Activated CD4-positive, alpha-beta T cell treated with anti-CD3 and anti-CD28 coated beads, Interleukin-2, amount 10 ng/mL, durations not matched to agents 24 days and 14 days (primary cell): ENCODE measurements around the gene SLC39A11. TPM values are rescaled to one million over a fixed set of nuclear protein-coding genes. Genes with fewer than 3 reads are reported as not detected.
"Not testable (repeated sequence)": the region's sequence is repeated elsewhere in the genome, so short reads cannot be mapped to it uniquely, and the experiment has no call there.

Experiments used
- DNase-seq: peaks from one replicate; pipeline ENCODE4 v3.0.0; 2022
- H3K27ac Mint-ChIP-seq: one replicate; pipeline ENCODE4 v1.8.0; 2022; ENCODE audit warnings: mild to moderate bottlenecking, mixed read lengths
- H3K27me3 Mint-ChIP-seq: one replicate; pipeline ENCODE4 v1.8.0; 2022; ENCODE audit warnings: mixed read lengths
- H3K36me3 Mint-ChIP-seq: one replicate; pipeline ENCODE4 v1.8.0; 2022; ENCODE audit warnings: low read depth, mild to moderate bottlenecking, mixed read lengths
- H3K4me1 Mint-ChIP-seq: one replicate; pipeline ENCODE4 v1.8.0; 2021; ENCODE audit warnings: mixed read lengths
- H3K4me3 Mint-ChIP-seq: one replicate; pipeline ENCODE4 v1.8.0; 2022; ENCODE audit warnings: mild to moderate bottlenecking, moderate library complexity, mixed read lengths
- H3K9me3 Mint-ChIP-seq: one replicate; pipeline ENCODE4 v1.8.0; 2021; ENCODE audit warnings: mixed read lengths
- intact Hi-C: fragments of 100-400 bp; cut with micrococcal nuclease; formaldehyde crosslinking; loops from one replicate; pipeline ENCODE4 v1.15.1; 2023
- total RNA-seq: library from RNA; stranded (reverse); gene quantifications from 2 replicates; pipeline ENCODE4 v1.2.3, GENCODE V29; 2022

The SLC39A11 gene
- total RNA-seq, 1 donor from 2014 or later: 24.6 TPM

GRCh38 chr17:72804949-72805707 lies 287.4 kb downstream of the SLC39A11 start:
- H3K4me3 Mint-ChIP-seq: no peak overlapping the region
- intact Hi-C loops: no loop called here
- H3K27me3 Mint-ChIP-seq: no peaks in the 10 kb centered on the region
- H3K9me3 Mint-ChIP-seq: peaks cover 10% of the 10 kb centered on the region
- H3K36me3 Mint-ChIP-seq: no peaks in the 10 kb centered on the region
- no peak for DNase-seq
- no peak overlapping the region for H3K27ac Mint-ChIP-seq
- no peaks in the 10 kb centered on the region for H3K4me1 Mint-ChIP-seq

- Mint-ChIP-seq H3K27me3 (no peaks in the 10 kb centered on the region), H3K4me3 (no peak overlapping the region), H3K9me3 (peaks cover 10% of the 10 kb centered on the region), H3K4me1 (no peaks in the 10 kb centered on the region), H3K27ac (no peak overlapping the region), H3K36me3 (peaks cover 7% of the 10 kb centered on the region)
- DNase-seq: no peak
- intact Hi-C loops: no loop called here
Measured at GRCh38 chr17:72802726-72803125, 289.8 kb downstream of the SLC39A11 start.

- Mint-ChIP-seq H3K27ac (no peak overlapping the region), H3K36me3 (peaks cover 15% of the 10 kb centered on the region), H3K9me3 (peaks cover 22% of the 10 kb centered on the region), H3K27me3 (no peaks in the 10 kb centered on the region), H3K4me1 (no peaks in the 10 kb centered on the region), H3K4me3 (no peak overlapping the region)
- intact Hi-C loops: no loop called here
- DNase-seq: no peak
Measured at GRCh38 chr17:72797142-72797541, 295.3 kb downstream of the SLC39A11 start.

- no peaks in the 10 kb centered on the region for H3K4me1 Mint-ChIP-seq
- no peak for DNase-seq
- peaks cover 16% of the 10 kb centered on the region for H3K36me3 Mint-ChIP-seq
- no peak overlapping the region for H3K4me3 Mint-ChIP-seq
- H3K27me3 Mint-ChIP-seq: no peaks in the 10 kb centered on the region
- H3K9me3 Mint-ChIP-seq: peaks cover 30% of the 10 kb centered on the region
- no peak overlapping the region for H3K27ac Mint-ChIP-seq
- intact Hi-C loops: no loop called here
Measured at GRCh38 chr17:72795941-72796340, 296.5 kb downstream of the SLC39A11 start.

GRCh38 chr17:72794152-72794551 lies 298.3 kb downstream of the SLC39A11 start:
- Mint-ChIP-seq H3K4me3 (no peak overlapping the region), H3K9me3 (peaks cover 29% of the 10 kb centered on the region), H3K4me1 (no peaks in the 10 kb centered on the region), H3K27ac (no peak overlapping the region), H3K27me3 (no peaks in the 10 kb centered on the region), H3K36me3 (peaks cover 18% of the 10 kb centered on the region)
- no peak for DNase-seq
- intact Hi-C loops: no loop called here

- no peak overlapping the region for H3K27ac Mint-ChIP-seq
- H3K36me3 Mint-ChIP-seq: peaks cover 16% of the 10 kb centered on the region
- intact Hi-C loops: no loop called here
- peaks cover 25% of the 10 kb centered on the region for H3K9me3 Mint-ChIP-seq
- DNase-seq: no peak
- no peaks in the 10 kb centered on the region for H3K27me3 Mint-ChIP-seq
- no peak overlapping the region for H3K4me3 Mint-ChIP-seq
- no peaks in the 10 kb centered on the region for H3K4me1 Mint-ChIP-seq
Measured at GRCh38 chr17:72792771-72793170, 299.7 kb downstream of the SLC39A11 start.

- no peaks in the 10 kb centered on the region for H3K27me3 Mint-ChIP-seq
- peaks cover 16% of the 10 kb centered on the region for H3K36me3 Mint-ChIP-seq
- H3K4me3 Mint-ChIP-seq: no peak overlapping the region
- H3K9me3 Mint-ChIP-seq: peaks cover 24% of the 10 kb centered on the region
- intact Hi-C loops: no loop called here
- DNase-seq: no peak
- no peaks in the 10 kb centered on the region for H3K4me1 Mint-ChIP-seq
- no peak overlapping the region for H3K27ac Mint-ChIP-seq
Measured at GRCh38 chr17:72790190-72790589, 302.3 kb downstream of the SLC39A11 start.

- Mint-ChIP-seq H3K27ac (no peak overlapping the region), H3K36me3 (peaks cover 14% of the 10 kb centered on the region), H3K4me1 (no peaks in the 10 kb centered on the region), H3K27me3 (no peaks in the 10 kb centered on the region), H3K4me3 (no peak overlapping the region), H3K9me3 (peaks cover 24% of the 10 kb centered on the region)
- no peak for DNase-seq
- intact Hi-C loops: no loop called here
Measured at GRCh38 chr17:72789711-72790110, 302.8 kb downstream of the SLC39A11 start.

GRCh38 chr17:72788950-72789585 lies 303.4 kb downstream of the SLC39A11 start:
- Mint-ChIP-seq H3K9me3 (peaks cover 18% of the 10 kb centered on the region), H3K27me3 (no peaks in the 10 kb centered on the region), H3K36me3 (peaks cover 11% of the 10 kb centered on the region), H3K4me1 (no peaks in the 10 kb centered on the region), H3K27ac (no peak overlapping the region), H3K4me3 (no peak overlapping the region)
- DNase-seq: no peak
- intact Hi-C loops: no loop called here

- Mint-ChIP-seq H3K4me3 (no peak overlapping the region), H3K27me3 (no peaks in the 10 kb centered on the region)
- intact Hi-C loops: no loop called here
Measured at GRCh38 chr17:72786209-72786608, 306.3 kb downstream of the SLC39A11 start.

GRCh38 chr17:72782985-72783701 lies 309.3 kb downstream of the SLC39A11 start:
- Mint-ChIP-seq H3K4me3 (no peak overlapping the region), H3K4me1 (no peaks in the 10 kb centered on the region), H3K36me3 (no peaks in the 10 kb centered on the region), H3K27me3 (no peaks in the 10 kb centered on the region), H3K27ac (no peak overlapping the region), H3K9me3 (no peaks in the 10 kb centered on the region)
- no peak for DNase-seq
- intact Hi-C loops: no loop called here

More at GRCh38 chr17:72786209-72786608, 306.3 kb downstream of the SLC39A11 start:
- peaks cover 6% of the 10 kb centered on the region for H3K36me3 Mint-ChIP-seq
- H3K27ac Mint-ChIP-seq: no peak overlapping the region
- H3K9me3 Mint-ChIP-seq: peaks cover 4% of the 10 kb centered on the region
- no peaks in the 10 kb centered on the region for H3K4me1 Mint-ChIP-seq
- DNase-seq: no peak

- H3K4me1 Mint-ChIP-seq, H3K4me3 Mint-ChIP-seq, H3K36me3 Mint-ChIP-seq, H3K9me3 Mint-ChIP-seq, H3K27me3 Mint-ChIP-seq, intact Hi-C loops, H3K27ac Mint-ChIP-seq, DNase-seq: not testable (repeated sequence)
Measured at GRCh38 chr17:72782437-72782836, 310.1 kb downstream of the SLC39A11 start.

- Mint-ChIP-seq H3K4me1 (no peaks in the 10 kb centered on the region), H3K36me3 (no peaks in the 10 kb centered on the region), H3K9me3 (no peaks in the 10 kb centered on the region), H3K4me3 (no peak overlapping the region), H3K27me3 (no peaks in the 10 kb centered on the region), H3K27ac (no peak overlapping the region)
- intact Hi-C loops: no loop called here
- DNase-seq: no peak
Measured at GRCh38 chr17:72778169-72779151, 314.0 kb downstream of the SLC39A11 start.
